Astrocyte of the hippocampus (primary cell): ENCODE data around the gene HPS3.

Experiments used
- DNase-seq: peaks from one replicate; pipeline ENCODE4 v3.0.0; 2011; ENCODE audit warnings: low read depth, low spot score

The HPS3 gene

GRCh38 chr3:149120051-149120972 is 9.1 kb upstream of the HPS3 start:
- DNase-seq, result peak; percentile 74

GRCh38 chr3:149122721-149123578 is 6.5 kb upstream of the HPS3 start:
- DNase-seq, result no peak

- DNase-seq, result no peak
Measured at GRCh38 chr3:149128821-149129220, 617 bp upstream of the HPS3 start.

- no peak for DNase-seq
Measured at GRCh38 chr3:149131589-149131988, 2.2 kb downstream of the HPS3 start.

GRCh38 chr3:149134575-149134974 is 5.1 kb downstream of the HPS3 start:
- DNase-seq, result peak; percentile 55

- DNase-seq, result no peak
Measured at GRCh38 chr3:149142682-149143081, 13.2 kb downstream of the HPS3 start.

GRCh38 chr3:149145356-149145755 is 15.9 kb downstream of the HPS3 start:
- no peak for DNase-seq

GRCh38 chr3:149145974-149146373 is 16.5 kb downstream of the HPS3 start:
- no peak for DNase-seq

GRCh38 chr3:149150436-149150835 is 21.0 kb downstream of the HPS3 start:
- no peak for DNase-seq

GRCh38 chr3:149151843-149152242 is 22.4 kb downstream of the HPS3 start:
- peak; percentile 77 for DNase-seq

GRCh38 chr3:149152420-149152819 is 23.0 kb downstream of the HPS3 start:
- peak; percentile 69 for DNase-seq

- no peak for DNase-seq
Measured at GRCh38 chr3:149153402-149153801, 24.0 kb downstream of the HPS3 start.

- no peak for DNase-seq
Measured at GRCh38 chr3:149160754-149161300, 31.4 kb downstream of the HPS3 start.

GRCh38 chr3:149162007-149162406 is 32.6 kb downstream of the HPS3 start:
- no peak for DNase-seq

GRCh38 chr3:149163066-149163465 is 33.6 kb downstream of the HPS3 start:
- DNase-seq, result no peak

GRCh38 chr3:149167898-149168297 is 38.5 kb downstream of the HPS3 start:
- no peak for DNase-seq

- DNase-seq, result no peak
Measured at GRCh38 chr3:149170672-149171071, 41.2 kb downstream of the HPS3 start.

GRCh38 chr3:149174901-149175300 is 45.5 kb downstream of the HPS3 start:
- peak; percentile 87 for DNase-seq

GRCh38 chr3:149177122-149177521 is 47.7 kb downstream of the HPS3 start:
- no peak for DNase-seq

GRCh38 chr3:149179220-149179619 is 49.8 kb downstream of the HPS3 start:
- DNase-seq, result peak; percentile 38

- DNase-seq, result peak; percentile 94
Measured at GRCh38 chr3:149180057-149180573, 50.7 kb downstream of the HPS3 start.

GRCh38 chr3:149181182-149181581 is 51.7 kb downstream of the HPS3 start:
- no peak for DNase-seq
